ENCODE measurements around the gene HAL. TPM values are rescaled to one million over a fixed set of nuclear protein-coding genes. Genes with fewer than 3 reads are reported as not detected.

Gene HAL
- polyA plus RNA-seq, 2 of the 4 experiments (the other 2 are of a cell fraction) = 0.22 to 0.43 TPM

- ChIA-PET CTCF (no interaction called here), POLR2A (no interaction called here)
- ATAC-seq = no peak
- 94% methylated on average over 2 of the region's 2 CpGs for WGBS (ENCODE audit: missing lambda C conversion rate)
- DNase-seq (ENCODE audit: low read depth in 1 of 2, low spot score in 1 of 2) = no peak
- Histone ChIP-seq H3K4me2 (no peak overlapping the region), H3K4me1 (peaks cover 18% of the 10 kb centered on the region), H3K9me3 (no peaks in the 10 kb centered on the region), H3K4me3 (no peak overlapping the region), H3K27ac (no peak overlapping the region)
- TF ChIP-seq HES2 (IDR thresholded peaks at IDR 0.05) (no peak), JUNB (IDR thresholded peaks at IDR 0.05) (no peak), NFE2L2 (conservative IDR thresholded peaks at IDR 0.05; ENCODE audit: low read length) (no peak)
- no peak for FAIRE-seq
Observed at GRCh38 chr12:96029826-96030225, 33.7 kb upstream of the HAL start.

DNA sequence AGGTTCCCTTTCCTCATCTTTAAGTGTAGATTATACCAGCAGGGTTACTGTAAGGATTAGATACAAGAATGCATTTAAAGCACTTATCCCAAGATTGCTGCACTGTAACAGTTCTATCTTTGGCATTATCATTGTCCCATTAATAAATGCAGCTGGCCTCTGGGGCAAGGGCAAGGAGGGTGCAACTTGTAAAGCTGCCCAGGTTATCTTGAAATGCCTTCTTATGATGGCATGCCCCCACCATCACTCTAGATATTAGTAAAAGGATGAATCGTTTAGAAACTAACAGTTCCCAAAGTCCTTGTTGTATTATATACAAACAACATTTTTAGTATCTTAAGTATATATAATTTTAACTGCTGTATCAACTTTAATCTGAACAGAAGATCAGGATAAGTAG lies 32.4 kb upstream of the HAL start:
- no peak for FAIRE-seq
- POLR2A ChIA-PET = no interaction called here

GRCh38 chr12:96026331-96026730 lies 30.2 kb upstream of the HAL start:
- TF ChIP-seq, protein P1, sequence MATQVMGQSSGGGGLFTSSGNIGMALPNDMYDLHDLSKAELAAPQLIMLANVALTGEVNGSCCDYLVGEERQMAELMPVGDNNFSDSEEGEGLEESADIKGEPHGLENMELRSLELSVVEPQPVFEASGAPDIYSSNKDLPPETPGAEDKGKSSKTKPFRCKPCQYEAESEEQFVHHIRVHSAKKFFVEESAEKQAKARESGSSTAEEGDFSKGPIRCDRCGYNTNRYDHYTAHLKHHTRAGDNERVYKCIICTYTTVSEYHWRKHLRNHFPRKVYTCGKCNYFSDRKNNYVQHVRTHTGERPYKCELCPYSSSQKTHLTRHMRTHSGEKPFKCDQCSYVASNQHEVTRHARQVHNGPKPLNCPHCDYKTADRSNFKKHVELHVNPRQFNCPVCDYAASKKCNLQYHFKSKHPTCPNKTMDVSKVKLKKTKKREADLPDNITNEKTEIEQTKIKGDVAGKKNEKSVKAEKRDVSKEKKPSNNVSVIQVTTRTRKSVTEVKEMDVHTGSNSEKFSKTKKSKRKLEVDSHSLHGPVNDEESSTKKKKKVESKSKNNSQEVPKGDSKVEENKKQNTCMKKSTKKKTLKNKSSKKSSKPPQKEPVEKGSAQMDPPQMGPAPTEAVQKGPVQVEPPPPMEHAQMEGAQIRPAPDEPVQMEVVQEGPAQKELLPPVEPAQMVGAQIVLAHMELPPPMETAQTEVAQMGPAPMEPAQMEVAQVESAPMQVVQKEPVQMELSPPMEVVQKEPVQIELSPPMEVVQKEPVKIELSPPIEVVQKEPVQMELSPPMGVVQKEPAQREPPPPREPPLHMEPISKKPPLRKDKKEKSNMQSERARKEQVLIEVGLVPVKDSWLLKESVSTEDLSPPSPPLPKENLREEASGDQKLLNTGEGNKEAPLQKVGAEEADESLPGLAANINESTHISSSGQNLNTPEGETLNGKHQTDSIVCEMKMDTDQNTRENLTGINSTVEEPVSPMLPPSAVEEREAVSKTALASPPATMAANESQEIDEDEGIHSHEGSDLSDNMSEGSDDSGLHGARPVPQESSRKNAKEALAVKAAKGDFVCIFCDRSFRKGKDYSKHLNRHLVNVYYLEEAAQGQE (IDR thresholded peaks at IDR 0.05) = no peak
- Histone ChIP-seq H3K4me1 (no peaks in the 10 kb centered on the region), H3K27ac (no peak overlapping the region), H3K9me3 (no peaks in the 10 kb centered on the region), H3K4me2 (no peak overlapping the region), H3K4me3 (no peak overlapping the region)
- CTCF ChIA-PET = interaction anchor here (0.6 kb wide), 1 partner anchor 20 kb away, joined by 3 read pairs; no protein-coding TSS in a partner anchor
- POLR2A ChIA-PET = no interaction called here
- 90% methylated on average over 1 of the region's 1 CpG for WGBS (ENCODE audit: missing lambda C conversion rate)
- ATAC-seq = no peak
- FAIRE-seq = no peak
- DNase-seq (ENCODE audit: low read depth in 1 of 2, low spot score in 1 of 2) = no peak

More for the DNA sequence above, 32.4 kb upstream of the HAL start:
- Histone ChIP-seq H3K4me1 (peaks cover 11% of the 10 kb centered on the region; the same call in 2 of the 3 replicates), H3K27ac (no peak overlapping the region), H3K4me3 (no peak overlapping the region), H3K4me2 (no peak overlapping the region), H3K9me3 (no peaks in the 10 kb centered on the region)
- CTCF ChIA-PET = interaction anchor here (1.6 kb wide), 1 partner anchor 13 kb away, joined by 3 read pairs; no protein-coding TSS in a partner anchor
- no peak for DNase-seq (ENCODE audit: low read depth in 1 of 2, low spot score in 1 of 2)
- WGBS (ENCODE audit: missing lambda C conversion rate) = 89% methylated on average over 1 of the region's 1 CpG
- no peak for ATAC-seq
- TF ChIP-seq, protein P2, sequence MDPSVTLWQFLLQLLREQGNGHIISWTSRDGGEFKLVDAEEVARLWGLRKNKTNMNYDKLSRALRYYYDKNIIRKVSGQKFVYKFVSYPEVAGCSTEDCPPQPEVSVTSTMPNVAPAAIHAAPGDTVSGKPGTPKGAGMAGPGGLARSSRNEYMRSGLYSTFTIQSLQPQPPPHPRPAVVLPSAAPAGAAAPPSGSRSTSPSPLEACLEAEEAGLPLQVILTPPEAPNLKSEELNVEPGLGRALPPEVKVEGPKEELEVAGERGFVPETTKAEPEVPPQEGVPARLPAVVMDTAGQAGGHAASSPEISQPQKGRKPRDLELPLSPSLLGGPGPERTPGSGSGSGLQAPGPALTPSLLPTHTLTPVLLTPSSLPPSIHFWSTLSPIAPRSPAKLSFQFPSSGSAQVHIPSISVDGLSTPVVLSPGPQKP (IDR thresholded peaks at IDR 0.05; ENCODE audit: low read depth, low read length) = no peak
- no peak for TF ChIP-seq EHMT2 (IDR thresholded peaks at IDR 0.05; ENCODE audit: low read depth)
- TF ChIP-seq HOXB5 (CRISPR knock-in tag; IDR thresholded peaks at IDR 0.05) = no peak
- no peak for TF ChIP-seq POLR2A (IDR thresholded peaks at IDR 0.05; ENCODE audit: low read length)
- TF ChIP-seq FOSL2 (IDR thresholded peaks at IDR 0.05) = no peak
- no peak for TF ChIP-seq FOSL2 (CRISPR knock-in tag; IDR thresholded peaks at IDR 0.05)
- TF ChIP-seq SMC3 (IDR thresholded peaks at IDR 0.05) = no peak
- TF ChIP-seq EP300 (IDR thresholded peaks at IDR 0.05) = no peak
- no peak for TF ChIP-seq FOSB (CRISPR knock-in tag; IDR thresholded peaks at IDR 0.05)
- TF ChIP-seq MAZ (IDR thresholded peaks at IDR 0.05; ENCODE audit: borderline replicate concordance, low read depth, low read length) = no peak
- TF ChIP-seq BHLHE40 (IDR thresholded peaks at IDR 0.05; ENCODE audit: low read depth, low read length) = no peak
- no peak for TF ChIP-seq TP53 (CRISPR knock-in tag; IDR thresholded peaks at IDR 0.05)
- TF ChIP-seq NFE2L2 (conservative IDR thresholded peaks at IDR 0.05; ENCODE audit: low read length) = no peak
- TF ChIP-seq ZNF302 (CRISPR knock-in tag; IDR thresholded peaks at IDR 0.05) = no peak
- TF ChIP-seq GATA3 (IDR thresholded peaks at IDR 0.05; ENCODE audit: borderline replicate concordance) = no peak
- no peak for TF ChIP-seq JUN (IDR thresholded peaks at IDR 0.05)
- TF ChIP-seq HEYL (CRISPR knock-in tag; IDR thresholded peaks at IDR 0.05) = no peak

All from A549 (cell line).